HepG2 (cell line): ENCODE measurements around the gene MYD88. TPM values are rescaled to one million over a fixed set of nuclear protein-coding genes. Genes with fewer than 3 reads are reported as not detected.

ENCODE experiments used
- ATM ChIP-seq: fragments of 450-650 bp; IDR thresholded peaks from 2 replicates; pipeline ENCODE4 v1.7.1; 2017; ENCODE audit warnings: mild to moderate bottlenecking, borderline replicate concordance
- BCLAF1 ChIP-seq: fragments of 450-650 bp; IDR thresholded peaks from 2 replicates; pipeline ENCODE4 v1.6.1; 2017; ENCODE audit warnings: mild to moderate bottlenecking
- EHMT2 ChIP-seq: fragments of 200-600 bp; sonication (generic); IDR thresholded peaks from 2 replicates; pipeline ENCODE4 v1.7.0; 2017; ENCODE audit warnings: antibody characterized with exemption, low read depth, low read length, borderline replicate concordance
- FOXA3 ChIP-seq: IDR thresholded peaks from 2 replicates; pipeline ENCODE4 v1.6.1; 2016; ENCODE audit warnings: missing genetic modification reagents, missing compliant biosample characterization
- GFI1 ChIP-seq: sonication (generic); formaldehyde crosslinking; IDR thresholded peaks from 2 replicates; pipeline ENCODE4 v1.5.0; 2020; ENCODE audit warnings: missing genetic modification reagents, mild to moderate bottlenecking, borderline replicate concordance
- HNF4G ChIP-seq, 2 experiments: sonication (generic) in 1 of 2; formaldehyde crosslinking in 1 of 2; IDR thresholded peaks; 2 replicates each; pipeline versions ENCODE4 v1.4.0 to v1.6.1; 2011 to 2020; ENCODE audit warnings: borderline replicate concordance in 2 of 2, low read depth in 2 of 2, mild to moderate bottlenecking in 2 of 2, low read length in 1 of 2, missing genetic modification reagents in 1 of 2, moderate library complexity in 1 of 2
- KDM4B ChIP-seq: sonication (generic); formaldehyde crosslinking; IDR thresholded peaks from 2 replicates; pipeline ENCODE4 v1.4.0; 2020; ENCODE audit warnings: missing genetic modification reagents
- MYC ChIP-seq: sonication (generic); formaldehyde crosslinking; IDR thresholded peaks from 2 replicates; pipeline ENCODE4 v1.9.0; 2021; ENCODE audit warnings: missing genetic modification reagents, borderline replicate concordance
- NFKB2 ChIP-seq: sonication (generic); formaldehyde crosslinking; IDR thresholded peaks from 2 replicates; pipeline ENCODE4 v1.4.0; 2020; ENCODE audit warnings: missing genetic modification reagents, borderline replicate concordance
- PLRG1 ChIP-seq: fragments of 450-650 bp; conservative IDR thresholded peaks from 2 replicates; pipeline ENCODE4 v1.6.1; 2016
- REPIN1 ChIP-seq: sonication (generic); formaldehyde crosslinking; IDR thresholded peaks from 2 replicates; pipeline ENCODE4 v1.8.0; 2022; ENCODE audit warnings: missing genetic modification reagents, low read depth, mild to moderate bottlenecking, borderline replicate concordance
- SPEN ChIP-seq: sonication (generic); formaldehyde crosslinking; IDR thresholded peaks from 2 replicates; pipeline ENCODE4 v1.5.1; 2020; ENCODE audit warnings: low read depth, mild to moderate bottlenecking, missing genetic modification reagents
- SRSF1 ChIP-seq: fragments of 200-400 bp; formaldehyde crosslinking; optimal IDR thresholded peaks from 2 replicates; pipeline ENCODE3; 2017; ENCODE audit warnings: mild to moderate bottlenecking, low read depth, low read length, moderate library complexity
- STAT5B ChIP-seq: sonication (generic); formaldehyde crosslinking; IDR thresholded peaks from 2 replicates; pipeline ENCODE4 v1.4.0; 2020; ENCODE audit warnings: missing genetic modification reagents
- THAP11 ChIP-seq: IDR thresholded peaks from 2 replicates; pipeline ENCODE4 v1.6.1; 2016; ENCODE audit warnings: missing biosample characterization, missing genetic modification reagents
- ZIK1 ChIP-seq: sonication (generic); formaldehyde crosslinking; IDR thresholded peaks from 2 replicates; pipeline ENCODE4 v1.5.0; 2020; ENCODE audit warnings: mild to moderate bottlenecking, low read depth, missing genetic modification reagents, borderline replicate concordance
- ZNF335 ChIP-seq: sonication (generic); formaldehyde crosslinking; IDR thresholded peaks from 2 replicates; pipeline ENCODE4 v1.4.0; 2020; ENCODE audit warnings: missing genetic modification reagents
- ZNF33B ChIP-seq: sonication (generic); formaldehyde crosslinking; IDR thresholded peaks from 2 replicates; pipeline ENCODE4 v1.5.1; 2020; ENCODE audit warnings: mild to moderate bottlenecking, missing genetic modification reagents
- ZNF788 ChIP-seq: sonication (generic); formaldehyde crosslinking; IDR thresholded peaks from 2 replicates; pipeline ENCODE4 v1.5.0; 2020; ENCODE audit warnings: mild to moderate bottlenecking, missing genetic modification reagents, borderline replicate concordance
- polyA plus RNA-seq, 8 experiments: library from polyadenylated mRNA; depleted of rRNA in 3 of 8; stranded (reverse) in 7 of 8; unstranded in 1 of 8; fragments of >200 nt; fragmentation: Illumina TruSeq in 4 of 8; extraction: Trizol in 4 of 8; gene quantifications; 2 replicates each; pipeline versions ENCODE4 v1.2.1 to v1.2.3, GENCODE V29; 2011 to 2016; ENCODE audit warnings: low read depth in 4 of 8, missing spikeins in 1 of 8, mixed read lengths in 1 of 8; ENCODE audit not compliant: insufficient read depth in 1 of 8
- total RNA-seq, 5 experiments: library from RNA; depleted of rRNA; stranded (reverse); fragments of >200 nt; fragmentation: Illumina TruSeq; extraction: Trizol; gene quantifications; 2 replicates each; pipeline ENCODE4 v1.2.3, GENCODE V29; 2016; ENCODE audit warnings: low read depth in 1 of 5
- TF ChIP-seq, protein P1 (sequence below): sonication (generic); formaldehyde crosslinking; IDR thresholded peaks from 2 replicates; pipeline ENCODE4 v1.4.0; 2020; ENCODE audit warnings: missing genetic modification reagents, borderline replicate concordance

MYD88 gene
- total and polyA plus RNA-seq, 2 of the 13 experiments (the other 11 are each of a cell fraction or from before 2014, with no cell fraction given): 7.6 to 32.7 TPM

- no peak for TF ChIP-seq BCLAF1
- no peak for TF ChIP-seq REPIN1
- no peak for TF ChIP-seq STAT5B (CRISPR knock-in tag)
- peak; percentile 30; the same call in 1 of the 2 replicates for TF ChIP-seq NFKB2 (CRISPR knock-in tag)
- no peak for TF ChIP-seq SRSF1
- TF ChIP-seq KDM4B (CRISPR knock-in tag): 0 out of 2 replicates have a peak, but pooled peaks have one; percentile 17
- peak; percentile 21; the same call in 1 of the 2 replicates for TF ChIP-seq THAP11 (CRISPR knock-in tag)
- no peak for TF ChIP-seq PLRG1
- TF ChIP-seq ZNF33B (CRISPR knock-in tag): peak; percentile 84; the same call in 1 of the 2 replicates
- TF ChIP-seq ZIK1 (CRISPR knock-in tag): no peak
- TF ChIP-seq HNF4G (IDR thresholded peaks at IDR 0.05; ENCODE audit: borderline replicate concordance, low read depth, low read length): peak; percentile 50; the same call in 1 of the 2 replicates
- no peak; the same call in 1 of the 2 replicates for TF ChIP-seq HNF4G (CRISPR knock-in tag; IDR thresholded peaks at IDR 0.05; ENCODE audit: borderline replicate concordance, low read depth)
- TF ChIP-seq ATM: no peak
- TF ChIP-seq EHMT2: no peak
- TF ChIP-seq ZNF788 (CRISPR knock-in tag): peak; percentile 38; the same call in 1 of the 2 replicates
- TF ChIP-seq FOXA3 (CRISPR knock-in tag): no peak
- peak; percentile 55; the same call in 1 of the 2 replicates for TF ChIP-seq ZNF335 (CRISPR knock-in tag)
- TF ChIP-seq SPEN (CRISPR knock-in tag): peak; percentile 54; the same call in 1 of the 2 replicates
- peak; percentile 74 for TF ChIP-seq MYC (CRISPR knock-in tag)
- TF ChIP-seq GFI1 (CRISPR knock-in tag): peak; percentile 78
- TF ChIP-seq, protein P1, sequence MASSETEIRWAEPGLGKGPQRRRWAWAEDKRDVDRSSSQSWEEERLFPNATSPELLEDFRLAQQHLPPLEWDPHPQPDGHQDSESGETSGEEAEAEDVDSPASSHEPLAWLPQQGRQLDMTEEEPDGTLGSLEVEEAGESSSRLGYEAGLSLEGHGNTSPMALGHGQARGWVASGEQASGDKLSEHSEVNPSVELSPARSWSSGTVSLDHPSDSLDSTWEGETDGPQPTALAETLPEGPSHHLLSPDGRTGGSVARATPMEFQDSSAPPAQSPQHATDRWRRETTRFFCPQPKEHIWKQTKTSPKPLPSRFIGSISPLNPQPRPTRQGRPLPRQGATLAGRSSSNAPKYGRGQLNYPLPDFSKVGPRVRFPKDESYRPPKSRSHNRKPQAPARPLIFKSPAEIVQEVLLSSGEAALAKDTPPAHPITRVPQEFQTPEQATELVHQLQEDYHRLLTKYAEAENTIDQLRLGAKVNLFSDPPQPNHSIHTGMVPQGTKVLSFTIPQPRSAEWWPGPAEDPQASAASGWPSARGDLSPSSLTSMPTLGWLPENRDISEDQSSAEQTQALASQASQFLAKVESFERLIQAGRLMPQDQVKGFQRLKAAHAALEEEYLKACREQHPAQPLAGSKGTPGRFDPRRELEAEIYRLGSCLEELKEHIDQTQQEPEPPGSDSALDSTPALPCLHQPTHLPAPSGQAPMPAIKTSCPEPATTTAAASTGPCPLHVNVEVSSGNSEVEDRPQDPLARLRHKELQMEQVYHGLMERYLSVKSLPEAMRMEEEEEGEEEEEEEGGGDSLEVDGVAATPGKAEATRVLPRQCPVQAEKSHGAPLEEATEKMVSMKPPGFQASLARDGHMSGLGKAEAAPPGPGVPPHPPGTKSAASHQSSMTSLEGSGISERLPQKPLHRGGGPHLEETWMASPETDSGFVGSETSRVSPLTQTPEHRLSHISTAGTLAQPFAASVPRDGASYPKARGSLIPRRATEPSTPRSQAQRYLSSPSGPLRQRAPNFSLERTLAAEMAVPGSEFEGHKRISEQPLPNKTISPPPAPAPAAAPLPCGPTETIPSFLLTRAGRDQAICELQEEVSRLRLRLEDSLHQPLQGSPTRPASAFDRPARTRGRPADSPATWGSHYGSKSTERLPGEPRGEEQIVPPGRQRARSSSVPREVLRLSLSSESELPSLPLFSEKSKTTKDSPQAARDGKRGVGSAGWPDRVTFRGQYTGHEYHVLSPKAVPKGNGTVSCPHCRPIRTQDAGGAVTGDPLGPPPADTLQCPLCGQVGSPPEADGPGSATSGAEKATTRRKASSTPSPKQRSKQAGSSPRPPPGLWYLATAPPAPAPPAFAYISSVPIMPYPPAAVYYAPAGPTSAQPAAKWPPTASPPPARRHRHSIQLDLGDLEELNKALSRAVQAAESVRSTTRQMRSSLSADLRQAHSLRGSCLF: no peak
Observed at GRCh38 chr3:38138349-38139190, at the start of gene MYD88 (continued).
